Measurements from ENCODE around the gene BBS2. TPM values are rescaled to one million over a fixed set of nuclear protein-coding genes. Genes with fewer than 3 reads are reported as not detected.

The BBS2 gene
- total RNA-seq, 1 donor from 2014 or later, result 48.7 TPM

DNA sequence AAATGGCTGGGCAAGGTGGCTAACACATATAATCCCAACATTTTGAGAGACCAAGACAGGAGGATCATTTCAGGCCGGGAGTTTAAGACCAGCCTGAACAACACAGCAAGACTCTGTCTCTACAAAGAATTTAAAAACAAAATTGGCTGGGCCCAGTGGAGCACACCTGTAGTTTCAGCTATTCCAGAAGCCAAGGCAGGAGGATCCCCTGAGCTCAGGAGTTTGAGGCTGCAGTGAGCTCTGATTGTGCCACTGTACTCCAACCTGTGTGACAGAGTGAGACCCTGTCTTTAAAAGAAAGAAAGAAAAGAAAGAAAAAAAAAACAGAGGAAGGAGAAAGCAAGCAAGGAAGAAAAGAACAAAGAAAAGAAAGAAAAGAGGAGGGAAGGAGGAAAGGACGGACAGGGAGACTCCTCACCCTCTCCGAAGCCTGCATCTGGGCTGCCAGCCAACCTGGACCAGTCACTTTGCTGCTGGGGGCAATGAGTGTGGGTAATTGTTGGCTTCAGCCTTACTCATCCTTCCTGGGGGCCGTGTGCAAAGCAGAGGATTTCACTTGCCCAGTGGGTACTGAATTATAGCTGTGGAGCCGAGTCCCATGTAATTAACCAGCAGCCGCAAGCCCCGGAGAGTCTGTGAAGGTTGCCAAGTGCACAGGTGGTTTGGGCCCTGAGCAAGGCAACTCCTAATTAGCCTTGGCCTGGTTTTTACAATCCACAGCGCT is 38.4 kb upstream of the BBS2 start:
- no peak overlapping the region for H3K4me3 ChIP-seq
- H3K4me1 ChIP-seq, result no peaks in the 10 kb centered on the region
- H3K9me3 ChIP-seq (replicated peaks), result no peaks in the 10 kb centered on the region
- H3K27ac ChIP-seq (replicated peaks), result no peak overlapping the region
- no peak for DNase-seq
- intact Hi-C loops (cut with micrococcal nuclease), result no loop called here
- no peak for TF ChIP-seq CTCF (IDR thresholded peaks at IDR 0.05; ENCODE audit: borderline replicate concordance)
- no peaks in the 10 kb centered on the region for H3K36me3 ChIP-seq
- peaks cover 33% of the 10 kb centered on the region for H3K27me3 ChIP-seq (ENCODE audit: low read depth)

GRCh38 chr16:56554441-56554840 is 34.6 kb upstream of the BBS2 start:
- H3K36me3 ChIP-seq, result no peaks in the 10 kb centered on the region
- intact Hi-C loops (cut with micrococcal nuclease), result no loop called here
- TF ChIP-seq CTCF (IDR thresholded peaks at IDR 0.05; ENCODE audit: borderline replicate concordance), result no peak
- H3K27me3 ChIP-seq (ENCODE audit: low read depth), result peaks cover 30% of the 10 kb centered on the region
- no peak overlapping the region for H3K27ac ChIP-seq (replicated peaks)
- H3K9me3 ChIP-seq (replicated peaks), result no peaks in the 10 kb centered on the region
- peaks cover 11% of the 10 kb centered on the region for H3K4me1 ChIP-seq
- DNase-seq, result no peak
- H3K4me3 ChIP-seq, result no peak overlapping the region

GRCh38 chr16:56551796-56552738 is 32.2 kb upstream of the BBS2 start:
- DNase-seq, result no peak
- no peaks in the 10 kb centered on the region for H3K9me3 ChIP-seq (replicated peaks)
- TF ChIP-seq CTCF (IDR thresholded peaks at IDR 0.05; ENCODE audit: borderline replicate concordance), result no peak
- no peaks in the 10 kb centered on the region for H3K36me3 ChIP-seq
- peak overlapping the region; percentile 34 for H3K27ac ChIP-seq (replicated peaks)
- peaks cover 11% of the 10 kb centered on the region for H3K4me1 ChIP-seq
- H3K27me3 ChIP-seq (ENCODE audit: low read depth), result peaks cover 28% of the 10 kb centered on the region
- intact Hi-C loops (cut with micrococcal nuclease), result no loop called here
- H3K4me3 ChIP-seq, result no peak overlapping the region

- no peak for DNase-seq
- Histone ChIP-seq H3K27ac (replicated peaks) (no peak overlapping the region), H3K9me3 (replicated peaks) (no peaks in the 10 kb centered on the region), H3K27me3 (ENCODE audit: low read depth) (peaks cover 7% of the 10 kb centered on the region), H3K4me3 (no peak overlapping the region), H3K36me3 (no peaks in the 10 kb centered on the region), H3K4me1 (peaks cover 11% of the 10 kb centered on the region)
- no peak for TF ChIP-seq CTCF (IDR thresholded peaks at IDR 0.05; ENCODE audit: borderline replicate concordance)
- intact Hi-C loops (cut with micrococcal nuclease), result no loop called here
Observed at GRCh38 chr16:56549744-56550385, 30.0 kb upstream of the BBS2 start.

DNA sequence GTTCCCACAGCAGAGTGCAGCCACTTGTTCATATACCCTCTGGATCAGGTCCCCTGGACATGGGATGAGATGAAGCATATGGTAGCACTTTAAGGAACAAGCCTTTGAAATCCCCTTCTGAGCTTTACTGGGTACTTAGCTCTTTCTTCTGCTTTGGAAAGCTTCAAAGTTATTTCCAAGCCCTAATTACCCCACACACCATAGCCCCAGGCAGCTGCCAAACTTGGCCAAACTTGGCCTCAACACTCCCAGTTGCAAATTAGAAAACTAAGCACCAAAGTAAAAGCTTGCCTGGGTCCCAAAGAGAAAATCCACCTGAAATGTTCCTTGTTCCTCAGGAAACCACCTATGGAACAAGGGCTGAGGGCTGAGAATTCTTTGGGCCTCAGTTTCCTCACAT is 29.3 kb upstream of the BBS2 start:
- no peak for TF ChIP-seq CTCF (IDR thresholded peaks at IDR 0.05; ENCODE audit: borderline replicate concordance)
- peaks cover 11% of the 10 kb centered on the region for H3K4me1 ChIP-seq
- no peaks in the 10 kb centered on the region for H3K36me3 ChIP-seq
- no peaks in the 10 kb centered on the region for H3K27me3 ChIP-seq (ENCODE audit: low read depth)
- intact Hi-C loops (cut with micrococcal nuclease), result no loop called here
- no peaks in the 10 kb centered on the region for H3K9me3 ChIP-seq (replicated peaks)
- no peak overlapping the region for H3K27ac ChIP-seq (replicated peaks)
- H3K4me3 ChIP-seq, result no peak overlapping the region
- no peak for DNase-seq
